SJSA1 (cell line): ENCODE results near the gene SLC35B2. TPM values are rescaled to one million over a fixed set of nuclear protein-coding genes. Genes with fewer than 3 reads are reported as not detected.

ENCODE experiments used
- DNase-seq, 2 experiments: peaks; one replicate each; pipeline ENCODE4 v3.0.0-alpha.2; 2015 to 2020; ENCODE audit warnings: low spot score in 2 of 2, low read depth in 1 of 2
- H3K27ac ChIP-seq: fragments of 250-450 bp; sonication (Bioruptor Pico); 2 replicates; pipeline ENCODE4 v1.5.1; 2020; ENCODE audit warnings: mild to moderate bottlenecking, moderate library complexity
- H3K27me3 ChIP-seq: fragments of 250-450 bp; sonication (Bioruptor Pico); replicated peaks from 2 replicates; pipeline ENCODE4 v1.5.1; 2020; ENCODE audit warnings: mild to moderate bottlenecking, moderate library complexity
- H3K36me3 ChIP-seq: fragments of 250-450 bp; sonication (Bioruptor Pico); 2 replicates; pipeline ENCODE4 v1.5.1; 2020; ENCODE audit warnings: mild to moderate bottlenecking
- H3K4me1 ChIP-seq: fragments of 250-450 bp; sonication (Bioruptor Pico); replicated peaks from 2 replicates; pipeline ENCODE4 v1.6.1; 2021; ENCODE audit warnings: mild to moderate bottlenecking
- H3K4me3 ChIP-seq: fragments of 250-450 bp; sonication (Bioruptor Pico); 2 replicates; pipeline ENCODE4 v1.5.1; 2020; ENCODE audit warnings: mild to moderate bottlenecking
- H3K9me3 ChIP-seq: fragments of 250-450 bp; sonication (Bioruptor Pico); replicated peaks from 2 replicates; pipeline ENCODE4 v1.5.1; 2020; ENCODE audit warnings: mild to moderate bottlenecking
- total RNA-seq: library from RNA; depleted of rRNA; stranded (reverse); fragments of >200 nt; shearing (Covaris generic); gene quantifications from 2 replicates; pipeline ENCODE4 v1.2.3, GENCODE V29; 2014

Gene SLC35B2
- total RNA-seq, 1 experiment from 2014 or later, result 89.9 TPM

DNA sequence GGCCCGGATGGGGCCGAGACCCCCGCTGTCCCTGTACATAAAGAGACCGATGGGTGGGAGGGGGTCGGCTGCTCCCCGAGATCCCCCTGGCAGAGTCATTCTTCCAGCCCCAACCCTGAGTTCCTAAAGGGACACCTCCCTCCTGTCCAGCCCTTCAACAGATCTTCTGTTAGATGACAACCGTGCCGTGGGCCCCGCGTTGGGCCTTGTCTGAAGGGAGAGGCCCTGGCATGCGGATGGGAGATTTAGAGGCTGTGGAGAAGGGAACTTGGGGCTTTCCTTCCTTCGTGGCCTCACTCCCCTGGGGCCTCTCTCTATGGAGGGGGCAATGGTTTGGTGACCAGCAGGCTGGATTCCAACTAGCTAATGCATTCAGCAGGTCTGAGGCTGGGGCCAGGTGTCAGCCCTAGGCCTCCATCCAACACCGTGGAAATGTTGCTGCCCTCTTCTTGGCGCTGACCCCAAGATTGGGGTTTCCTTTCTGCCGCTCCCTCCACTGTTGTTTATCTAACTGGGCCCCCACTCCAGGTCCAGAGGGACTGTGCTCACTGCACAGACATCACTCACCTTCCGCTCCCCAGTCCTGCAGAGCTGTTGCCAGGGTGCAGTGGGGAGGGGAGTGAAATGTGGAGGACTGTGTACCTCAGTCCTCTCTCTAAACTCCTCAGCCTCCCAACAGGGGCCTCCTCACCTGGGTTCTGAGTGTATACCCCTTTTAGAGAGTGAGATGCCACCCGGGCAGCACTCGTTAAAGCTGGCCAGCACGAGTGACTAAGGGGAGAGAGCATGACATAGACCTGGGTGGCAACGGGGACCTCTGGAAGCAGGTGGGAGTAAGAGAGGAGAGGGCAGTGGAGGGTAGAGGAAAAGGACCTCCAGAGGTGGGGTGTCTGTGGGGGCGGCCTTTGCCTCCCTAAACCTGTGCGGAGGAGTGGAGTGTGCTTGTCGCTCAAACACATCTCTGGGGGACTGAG is 19.6 kb upstream of the SLC35B2 start:
- Histone ChIP-seq H3K27ac (no peak overlapping the region), H3K27me3 (peaks cover 4% of the 10 kb centered on the region), H3K4me3 (no peak overlapping the region), H3K36me3 (no peaks in the 10 kb centered on the region), H3K9me3 (no peaks in the 10 kb centered on the region), H3K4me1 (peaks cover 10% of the 10 kb centered on the region)
- no peak for DNase-seq

DNA sequence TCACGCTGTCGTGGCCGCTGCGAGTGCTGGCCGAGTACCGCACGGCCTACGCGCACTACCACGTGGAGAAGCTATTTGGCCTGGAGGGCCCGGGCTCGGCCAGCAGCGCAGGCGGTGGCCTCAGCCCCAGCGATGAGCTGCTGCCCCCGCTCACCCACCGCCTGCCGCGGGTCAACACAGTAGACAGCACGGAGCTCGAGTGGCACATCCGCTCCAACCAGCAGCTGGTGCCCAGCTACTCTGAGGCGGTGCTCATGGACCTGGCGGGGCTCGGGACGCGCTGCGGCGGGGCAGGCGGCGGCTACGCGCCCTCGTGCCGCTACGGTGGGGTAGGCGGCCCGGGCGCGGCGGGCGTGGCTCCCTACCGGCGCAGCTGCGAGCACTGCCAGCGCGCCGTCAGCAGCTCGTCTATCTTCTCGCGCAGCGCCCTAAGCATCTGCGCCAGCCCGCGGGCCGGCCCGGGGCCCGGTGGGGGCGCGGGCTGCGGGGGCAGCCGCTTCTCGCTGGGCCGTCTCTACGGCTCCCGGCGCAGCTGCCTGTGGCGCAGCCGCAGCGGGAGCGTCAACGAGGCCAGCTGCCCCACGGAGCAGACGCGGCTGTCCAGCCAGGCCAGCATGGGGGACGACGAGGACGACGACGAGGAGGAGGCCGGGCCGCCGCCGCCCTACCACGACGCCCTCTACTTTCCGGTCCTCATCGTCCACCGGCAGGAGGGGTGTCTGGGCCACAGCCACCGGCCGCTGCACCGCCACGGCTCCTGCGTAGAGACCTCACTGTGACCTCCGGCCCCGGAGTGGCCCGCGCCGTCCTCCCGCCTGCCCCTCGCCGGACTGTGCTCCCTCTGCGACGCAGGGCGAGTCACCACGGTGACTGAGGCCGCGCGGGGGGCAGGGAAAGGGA is 18.7 kb upstream of the SLC35B2 start:
- Histone ChIP-seq H3K27me3 (peaks cover 9% of the 10 kb centered on the region), H3K4me1 (peaks cover 10% of the 10 kb centered on the region), H3K36me3 (no peaks in the 10 kb centered on the region), H3K4me3 (no peak overlapping the region), H3K27ac (no peak overlapping the region), H3K9me3 (no peaks in the 10 kb centered on the region)
- DNase-seq, result no peak

DNA sequence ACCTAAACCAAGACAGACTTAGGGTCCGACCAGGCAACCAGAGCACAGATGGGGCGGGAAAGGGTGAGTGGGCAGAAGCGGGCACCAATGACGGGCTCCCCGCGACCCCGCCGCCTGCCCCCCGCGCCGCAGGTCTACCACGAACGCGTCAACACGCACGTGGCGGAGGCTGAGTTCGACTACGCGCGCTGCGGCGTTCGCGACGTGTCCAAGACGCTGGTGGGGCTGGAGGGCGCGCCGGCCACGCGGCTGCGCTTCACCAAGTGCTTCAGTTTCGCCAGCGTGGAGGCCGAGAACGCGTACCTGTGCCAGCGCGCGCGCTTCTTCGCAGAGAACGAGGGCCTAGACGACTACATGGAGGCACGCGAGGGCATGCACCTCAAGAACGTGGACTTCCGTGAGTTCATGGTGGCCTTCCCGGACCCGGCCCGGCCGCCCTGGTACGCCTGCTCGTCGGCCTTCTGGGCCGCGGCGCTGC is 18.0 kb upstream of the SLC35B2 start:
- DNase-seq, result no peak
- Histone ChIP-seq H3K36me3 (no peaks in the 10 kb centered on the region), H3K4me3 (no peak overlapping the region), H3K27ac (no peak overlapping the region), H3K4me1 (peaks cover 10% of the 10 kb centered on the region), H3K27me3 (peaks cover 7% of the 10 kb centered on the region), H3K9me3 (no peaks in the 10 kb centered on the region)

DNA sequence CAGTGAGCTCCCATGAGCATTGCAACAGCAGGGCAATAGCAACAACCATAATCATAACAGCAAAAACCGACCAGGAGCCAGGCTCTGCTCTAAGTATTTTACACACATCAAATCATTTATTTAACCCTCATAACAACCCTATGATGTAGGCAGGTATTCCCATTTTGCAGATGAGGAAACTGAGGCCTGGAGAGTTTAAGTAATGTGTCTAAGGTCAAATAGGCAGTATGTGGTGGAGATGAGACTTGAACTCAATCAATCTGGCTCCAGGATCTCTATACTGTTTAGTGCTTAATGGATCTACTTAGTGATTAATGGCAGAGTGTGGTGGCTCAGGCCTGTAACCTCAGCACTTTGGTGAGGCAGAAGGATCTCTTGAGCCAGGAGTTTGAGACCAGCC is 16.3 kb upstream of the SLC35B2 start:
- Histone ChIP-seq H3K27ac (no peak overlapping the region), H3K9me3 (no peaks in the 10 kb centered on the region), H3K27me3 (peaks cover 22% of the 10 kb centered on the region), H3K4me1 (peaks cover under 1% of the 10 kb centered on the region), H3K36me3 (no peaks in the 10 kb centered on the region), H3K4me3 (no peak overlapping the region)
- no peak for DNase-seq

DNA sequence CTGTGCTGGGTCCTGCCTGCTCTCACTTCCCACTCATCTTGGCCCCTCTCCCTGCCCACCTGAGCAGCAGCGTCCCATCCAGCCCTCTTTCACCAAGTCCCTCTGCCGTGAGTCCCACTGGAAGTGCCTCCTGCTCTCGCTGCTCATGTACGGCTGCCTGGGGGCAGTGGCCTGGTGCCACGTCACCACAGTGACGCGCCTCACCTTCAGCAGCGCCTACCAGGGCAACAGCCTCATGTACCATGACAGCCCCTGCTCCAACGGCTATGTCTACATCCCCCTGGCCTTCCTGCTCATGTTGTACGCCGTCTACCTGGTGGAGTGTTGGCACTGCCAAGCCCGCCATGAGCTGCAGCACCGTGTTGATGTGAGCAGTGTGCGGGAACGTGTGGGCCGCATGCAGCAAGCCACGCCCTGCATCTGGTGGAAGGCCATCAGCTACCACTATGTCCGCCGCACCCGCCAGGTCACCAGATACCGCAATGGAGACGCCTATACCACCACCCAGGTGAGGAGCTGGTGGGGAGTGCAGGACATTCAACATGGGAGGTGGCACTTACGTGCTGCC is 15.8 kb upstream of the SLC35B2 start:
- H3K4me3 ChIP-seq, result no peak overlapping the region
- no peaks in the 10 kb centered on the region for H3K9me3 ChIP-seq
- peaks cover 25% of the 10 kb centered on the region for H3K27me3 ChIP-seq
- H3K4me1 ChIP-seq, result no peaks in the 10 kb centered on the region; the same call in 1 of the 2 replicates
- no peak for DNase-seq
- H3K27ac ChIP-seq, result no peak overlapping the region
- H3K36me3 ChIP-seq, result no peaks in the 10 kb centered on the region

DNA sequence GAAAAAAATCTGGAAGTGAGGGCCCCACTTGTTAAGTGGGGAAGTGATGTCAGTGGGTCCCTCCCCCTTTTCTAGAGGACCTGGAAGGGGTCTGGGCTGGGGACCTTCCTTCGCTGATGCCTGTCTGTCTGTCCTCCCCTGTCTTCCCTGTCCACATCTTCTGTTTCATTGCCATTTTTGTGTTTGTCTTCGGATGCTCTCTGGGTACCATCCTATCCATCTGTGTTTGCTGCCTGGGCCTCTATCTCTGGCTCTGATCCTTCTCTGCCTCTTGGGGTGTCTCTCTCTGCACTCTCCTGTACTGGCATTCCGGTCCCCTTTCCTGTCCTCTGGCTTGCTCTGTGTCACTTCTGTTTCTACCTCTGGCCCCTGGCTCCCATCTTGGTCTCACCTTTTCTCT is 15.2 kb upstream of the SLC35B2 start:
- Histone ChIP-seq H3K36me3 (no peaks in the 10 kb centered on the region), H3K4me3 (no peak overlapping the region), H3K4me1 (no peaks in the 10 kb centered on the region; the same call in 1 of the 2 replicates), H3K9me3 (no peaks in the 10 kb centered on the region), H3K27ac (no peak overlapping the region), H3K27me3 (peaks cover 25% of the 10 kb centered on the region)
- no peak for DNase-seq

DNA sequence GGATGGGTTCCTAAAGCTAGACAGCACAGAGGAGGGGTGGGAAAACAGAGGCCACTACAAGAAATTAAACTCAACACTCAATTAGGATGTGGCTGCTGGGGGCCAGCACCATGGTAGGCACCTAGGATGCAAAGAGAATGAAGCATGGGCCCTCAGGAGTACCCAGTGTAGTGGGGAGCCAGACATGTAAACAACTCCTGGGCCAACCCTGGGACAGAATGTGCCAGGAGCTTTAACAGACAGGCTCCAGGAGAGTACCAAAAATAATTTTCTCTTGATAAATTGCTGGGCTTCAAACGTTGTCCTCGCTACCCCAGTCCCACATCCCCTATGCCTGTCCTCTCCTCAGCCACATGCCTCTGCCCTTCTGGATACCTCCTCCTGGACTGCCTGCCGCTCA is 14.6 kb upstream of the SLC35B2 start:
- DNase-seq, result no peak
- no peaks in the 10 kb centered on the region for H3K36me3 ChIP-seq
- no peak overlapping the region for H3K4me3 ChIP-seq
- peaks cover 25% of the 10 kb centered on the region for H3K27me3 ChIP-seq
- no peak overlapping the region for H3K27ac ChIP-seq
- H3K9me3 ChIP-seq, result no peaks in the 10 kb centered on the region
- H3K4me1 ChIP-seq, result no peaks in the 10 kb centered on the region; the same call in 1 of the 2 replicates

DNA sequence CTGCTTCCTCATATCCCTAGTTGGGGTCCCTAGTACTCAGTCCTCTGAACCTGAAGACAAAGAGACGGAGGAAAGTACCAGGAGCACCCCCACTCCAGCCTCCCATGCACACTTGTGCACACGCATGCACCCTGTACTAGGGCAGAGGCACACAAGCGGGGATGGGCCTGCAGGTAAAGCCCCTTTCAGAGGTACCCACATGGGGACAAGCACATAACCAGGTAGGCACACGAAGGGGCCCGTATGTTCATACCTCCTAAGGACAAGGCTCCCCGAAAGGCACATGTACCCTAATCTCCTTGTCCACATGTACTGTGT is 14.0 kb upstream of the SLC35B2 start:
- no peaks in the 10 kb centered on the region for H3K36me3 ChIP-seq
- no peaks in the 10 kb centered on the region for H3K9me3 ChIP-seq
- no peak overlapping the region for H3K27ac ChIP-seq
- no peak overlapping the region for H3K4me3 ChIP-seq
- no peak for DNase-seq
- peaks cover 25% of the 10 kb centered on the region for H3K27me3 ChIP-seq
- H3K4me1 ChIP-seq, result no peaks in the 10 kb centered on the region; the same call in 1 of the 2 replicates

DNA sequence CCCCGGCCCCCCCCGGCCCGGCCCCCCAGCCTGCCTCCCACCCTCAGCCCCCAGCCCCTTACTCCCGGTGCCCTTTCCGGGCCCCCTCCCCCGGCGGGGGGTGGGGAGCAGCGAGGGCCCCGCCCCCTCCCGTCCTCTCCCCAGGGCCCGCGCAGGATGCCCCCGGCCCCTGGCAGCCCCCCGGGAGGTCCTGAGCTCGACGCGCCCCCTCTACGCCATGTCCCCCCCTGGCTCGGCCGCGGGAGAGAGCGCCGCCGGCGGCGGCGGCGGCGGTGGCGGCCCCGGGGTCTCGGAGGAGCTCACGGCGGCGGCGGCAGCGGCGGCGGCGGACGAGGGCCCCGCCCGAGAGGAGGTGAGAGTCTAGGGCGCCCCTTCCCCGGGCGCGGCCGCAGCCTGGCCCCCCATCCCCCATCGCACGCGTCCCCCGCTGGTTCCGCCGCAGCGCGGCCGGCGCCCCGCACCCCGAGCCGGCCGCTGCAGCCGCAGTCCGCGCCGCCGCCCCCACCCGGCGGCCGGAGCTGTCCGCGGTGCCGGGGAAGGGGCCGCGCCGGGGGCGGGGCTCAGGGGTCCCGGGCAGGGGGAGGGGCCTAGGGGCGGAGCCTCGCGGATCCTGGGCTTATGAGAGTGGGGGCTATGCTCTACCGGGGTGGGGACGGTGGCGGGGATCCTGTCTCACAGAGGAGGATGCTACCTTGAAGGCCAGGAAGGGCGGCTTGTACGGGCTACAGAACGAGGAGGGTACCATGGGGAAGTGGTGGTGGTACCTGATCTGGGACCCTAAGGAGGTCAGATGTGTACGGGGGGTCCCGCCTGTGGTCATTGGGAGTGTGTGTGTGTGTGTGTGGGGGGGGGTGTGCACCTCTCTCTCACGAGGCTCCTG is 13.4 kb upstream of the SLC35B2 start:
- H3K27ac ChIP-seq, result no peak overlapping the region
- no peak overlapping the region; the same call in 1 of the 2 replicates for H3K4me3 ChIP-seq
- H3K4me1 ChIP-seq, result no peaks in the 10 kb centered on the region; the same call in 1 of the 2 replicates
- peaks cover 25% of the 10 kb centered on the region for H3K27me3 ChIP-seq
- H3K36me3 ChIP-seq, result no peaks in the 10 kb centered on the region
- DNase-seq, result no peak
- no peaks in the 10 kb centered on the region for H3K9me3 ChIP-seq

DNA sequence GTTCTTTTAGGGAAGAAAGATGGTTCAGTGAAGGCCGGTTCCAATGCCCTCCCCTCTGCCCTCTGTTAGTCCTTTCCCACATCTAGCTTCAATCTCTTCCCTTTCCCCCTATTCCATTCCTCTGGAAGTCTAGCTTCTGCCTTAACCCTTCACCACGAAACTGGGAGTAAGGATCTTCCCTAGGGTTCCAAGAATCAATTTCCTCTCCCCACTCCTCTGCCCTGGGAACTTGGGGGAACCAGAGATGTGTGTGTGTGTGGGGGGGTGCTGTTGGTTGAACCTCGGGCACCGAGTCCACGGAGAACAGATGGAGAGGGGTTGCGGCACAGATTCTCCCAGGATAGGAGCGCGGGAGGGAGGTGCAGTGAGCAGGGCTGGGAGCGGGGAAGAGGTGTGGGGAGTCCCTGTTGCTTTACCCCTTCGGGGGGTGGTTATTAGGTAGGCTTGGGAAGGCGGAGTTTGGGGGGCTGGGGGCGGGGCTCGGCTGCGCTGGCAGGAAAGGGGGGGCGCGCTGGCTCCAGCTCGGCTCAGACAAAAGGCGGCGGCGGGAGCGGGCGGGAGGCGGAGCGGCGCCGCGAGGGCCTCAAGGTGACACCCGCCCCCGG is 12.7 kb upstream of the SLC35B2 start, which contains the start of gene TMEM151B:
Gene TMEM151B, plus strand, starts transcription at position 530 of the 605 bp plus-strand sequence. CDS start 293 bp downstream, outside the sequence.
- Histone ChIP-seq H3K9me3 (no peaks in the 10 kb centered on the region), H3K36me3 (no peaks in the 10 kb centered on the region), H3K4me3 (no peak within 1 kb of the TSS; the same call in 1 of the 2 replicates), H3K27ac (no peak within 1 kb of the TSS), H3K4me1 (no peaks in the 10 kb centered on the region; the same call in 1 of the 2 replicates), H3K27me3 (peaks cover 25% of the 10 kb centered on the region)
- no peak for DNase-seq

DNA sequence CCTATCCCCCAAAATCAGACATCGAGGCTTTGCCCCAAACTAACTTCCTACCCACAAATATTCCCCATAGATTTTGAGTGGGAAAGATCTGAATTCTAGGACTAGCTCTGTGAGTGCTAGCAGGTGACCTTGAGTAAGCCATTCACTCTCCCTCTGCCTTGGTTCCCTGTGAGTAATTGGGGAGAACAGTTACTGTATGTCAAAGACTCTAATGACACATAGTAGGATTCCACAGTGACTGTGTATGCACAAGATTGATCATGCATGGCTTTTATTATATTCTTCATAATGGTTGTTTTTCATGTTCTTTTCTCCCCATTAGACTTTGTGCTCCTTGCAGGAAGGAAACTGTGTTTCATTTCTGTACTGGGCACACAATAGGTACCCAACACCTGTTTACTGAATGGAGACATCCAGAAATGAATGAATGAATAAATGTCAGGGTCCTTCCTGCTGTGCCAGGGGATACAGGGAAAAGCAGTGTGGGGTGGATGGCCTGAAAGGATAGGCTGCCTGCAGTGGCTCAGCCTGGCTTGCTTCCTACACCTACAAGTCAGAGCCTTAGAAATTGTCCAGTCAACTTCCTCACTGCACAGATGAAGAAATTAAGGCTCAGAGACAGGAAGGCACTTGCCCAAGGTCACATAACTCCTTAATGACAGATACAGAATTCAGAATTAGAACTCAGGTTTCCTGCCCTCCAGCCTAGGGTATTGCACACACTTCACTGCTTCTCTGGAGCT is 12.0 kb upstream of the SLC35B2 start:
- Histone ChIP-seq H3K9me3 (no peaks in the 10 kb centered on the region), H3K4me3 (no peak overlapping the region), H3K27ac (no peak overlapping the region), H3K36me3 (no peaks in the 10 kb centered on the region), H3K4me1 (peaks cover 6% of the 10 kb centered on the region), H3K27me3 (peaks cover 25% of the 10 kb centered on the region)
- DNase-seq, result no peak

DNA sequence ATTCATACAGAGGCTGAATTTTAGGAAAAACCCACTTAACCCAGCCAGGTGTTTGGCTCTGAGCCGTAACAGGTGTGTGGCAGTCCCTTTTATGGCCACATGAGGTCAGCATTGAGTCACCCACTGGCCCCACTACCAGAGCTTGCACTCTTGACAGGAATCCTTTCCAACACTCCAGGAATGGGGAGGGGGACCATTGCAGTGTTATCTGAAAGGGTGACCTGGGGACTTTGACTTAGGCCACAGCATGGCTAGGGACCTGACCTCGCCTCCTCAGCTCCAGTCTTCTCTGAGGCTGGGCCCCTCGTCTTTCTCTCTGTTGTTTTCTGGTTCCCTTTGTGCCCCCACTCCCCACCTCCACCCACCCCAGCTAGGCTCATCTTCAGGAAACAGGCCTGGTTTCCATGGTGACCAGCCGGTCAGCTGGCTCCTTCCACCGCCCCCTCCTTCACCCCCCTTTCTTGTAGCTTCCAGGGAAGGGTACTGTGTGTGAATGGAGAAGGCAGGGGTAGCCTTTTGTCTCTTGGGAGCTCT is 10.8 kb upstream of the SLC35B2 start:
- Histone ChIP-seq H3K9me3 (no peaks in the 10 kb centered on the region), H3K27ac (no peak overlapping the region), H3K27me3 (peaks cover 25% of the 10 kb centered on the region), H3K36me3 (peaks cover 2% of the 10 kb centered on the region; the same call in 1 of the 2 replicates), H3K4me3 (no peak overlapping the region), H3K4me1 (peaks cover 18% of the 10 kb centered on the region)
- peak in 1 of 2 experiments; percentile 49 for DNase-seq
